Osteoblast (primary cell): ENCODE results near the gene RPS6KA3. TPM values are rescaled to one million over a fixed set of nuclear protein-coding genes. Genes with fewer than 3 reads are reported as not detected.

Source experiments
- DNase-seq: peaks from one replicate; pipeline ENCODE4 v3.0.0; 2011; ENCODE audit warnings: low spot score, mixed read lengths; ENCODE audit not compliant: insufficient read length; ENCODE audit errors: missing footprints
- H2AFZ ChIP-seq: 2 replicates; pipeline ENCODE4 v1.6.0; 2011; ENCODE audit warnings: mild to moderate bottlenecking, low read length
- H3K27ac ChIP-seq: 2 replicates; pipeline ENCODE4 v1.5.1; 2011; ENCODE audit warnings: mild to moderate bottlenecking, low read depth, low read length, moderate library complexity
- H3K27me3 ChIP-seq: 2 replicates; pipeline ENCODE4 v1.6.0; 2012; ENCODE audit warnings: mild to moderate bottlenecking, control low read depth, inconsistent platforms, low read length, moderate library complexity; ENCODE audit not compliant: insufficient read depth
- H3K36me3 ChIP-seq: 2 replicates; pipeline ENCODE4 v1.5.1; 2011; ENCODE audit warnings: mild to moderate bottlenecking, low read length, control low read depth, moderate library complexity; ENCODE audit not compliant: insufficient read depth
- H3K4me1 ChIP-seq: 2 replicates; pipeline ENCODE4 v1.5.1; 2011; ENCODE audit warnings: mild to moderate bottlenecking, low read length, control low read depth, moderate library complexity; ENCODE audit not compliant: insufficient read depth
- H3K4me2 ChIP-seq: 2 replicates; pipeline ENCODE4 v1.6.0; 2011; ENCODE audit warnings: mild to moderate bottlenecking, low read length; ENCODE audit not compliant: insufficient read depth
- H3K4me3 ChIP-seq: fragments of 200-600 bp; sonication (generic); 3 replicates; pipeline ENCODE4 v1.5.1; 2012; ENCODE audit warnings: mild to moderate bottlenecking, low read length, inconsistent platforms; ENCODE audit not compliant: insufficient read depth
- H3K79me2 ChIP-seq: 2 replicates; pipeline ENCODE4 v1.6.0; 2012; ENCODE audit warnings: mild to moderate bottlenecking, low read length, control low read depth, inconsistent platforms; ENCODE audit not compliant: insufficient read depth
- H3K9me3 ChIP-seq: 2 replicates; pipeline ENCODE4 v1.5.1; 2011; ENCODE audit warnings: low read depth, low read length, control low read depth
- H4K20me1 ChIP-seq: 2 replicates; pipeline ENCODE4 v1.6.0; 2012; ENCODE audit warnings: mild to moderate bottlenecking, low read length, control low read depth; ENCODE audit not compliant: insufficient read depth
- total RNA-seq: library from RNA; depleted of rRNA; stranded (reverse); fragments of >200 nt; gene quantifications from 2 replicates; pipeline ENCODE4 v1.2.3, GENCODE V29; 2012
- TF ChIP-seq, protein P1 (sequence below): IDR thresholded peaks from 2 replicates; pipeline ENCODE4 v1.5.1; 2011; ENCODE audit warnings: mild to moderate bottlenecking, low read depth, low read length, moderate library complexity; ENCODE audit errors: extremely low read depth

Gene RPS6KA3
- total RNA-seq, 1 donor = 54.6 TPM

DNA sequence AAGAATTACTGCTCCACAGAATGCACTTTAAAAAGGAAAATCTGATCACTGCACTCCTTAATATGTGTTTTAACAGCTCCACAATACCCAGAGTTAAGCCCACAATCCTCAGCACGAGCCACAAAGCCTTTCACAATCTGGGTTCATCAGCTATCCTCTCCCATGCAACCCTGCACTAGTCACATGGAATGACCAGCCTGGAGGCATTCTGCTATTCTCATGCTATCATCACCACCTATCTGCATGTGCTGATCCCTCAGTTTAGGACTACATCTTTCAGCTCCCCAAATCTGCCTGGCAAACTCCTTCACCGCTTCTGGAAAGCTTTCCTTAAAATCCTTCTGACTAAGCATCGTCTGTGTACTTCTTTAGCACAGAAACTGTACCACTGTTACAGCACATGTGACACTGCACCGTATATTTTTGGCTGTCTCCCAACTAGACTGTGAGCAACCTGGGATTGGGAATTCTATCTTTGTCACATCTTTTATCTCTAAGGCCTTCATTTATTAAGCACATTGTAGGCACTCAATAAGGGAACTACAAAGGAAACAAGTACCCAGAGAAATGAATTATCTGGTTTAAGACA is 106.8 kb downstream of the RPS6KA3 start:
- Histone ChIP-seq H4K20me1 (no peaks in the 10 kb centered on the region), H3K36me3 (peaks cover 21% of the 10 kb centered on the region), H3K4me1 (no peaks in the 10 kb centered on the region), H3K27me3 (no peaks in the 10 kb centered on the region), H3K4me3 (no peak overlapping the region), H3K4me2 (no peak overlapping the region), H3K79me2 (no peaks in the 10 kb centered on the region), H2AFZ (no peak overlapping the region), H3K27ac (no peak overlapping the region), H3K9me3 (no peaks in the 10 kb centered on the region)
- DNase-seq = no peak
- TF ChIP-seq, protein P1, sequence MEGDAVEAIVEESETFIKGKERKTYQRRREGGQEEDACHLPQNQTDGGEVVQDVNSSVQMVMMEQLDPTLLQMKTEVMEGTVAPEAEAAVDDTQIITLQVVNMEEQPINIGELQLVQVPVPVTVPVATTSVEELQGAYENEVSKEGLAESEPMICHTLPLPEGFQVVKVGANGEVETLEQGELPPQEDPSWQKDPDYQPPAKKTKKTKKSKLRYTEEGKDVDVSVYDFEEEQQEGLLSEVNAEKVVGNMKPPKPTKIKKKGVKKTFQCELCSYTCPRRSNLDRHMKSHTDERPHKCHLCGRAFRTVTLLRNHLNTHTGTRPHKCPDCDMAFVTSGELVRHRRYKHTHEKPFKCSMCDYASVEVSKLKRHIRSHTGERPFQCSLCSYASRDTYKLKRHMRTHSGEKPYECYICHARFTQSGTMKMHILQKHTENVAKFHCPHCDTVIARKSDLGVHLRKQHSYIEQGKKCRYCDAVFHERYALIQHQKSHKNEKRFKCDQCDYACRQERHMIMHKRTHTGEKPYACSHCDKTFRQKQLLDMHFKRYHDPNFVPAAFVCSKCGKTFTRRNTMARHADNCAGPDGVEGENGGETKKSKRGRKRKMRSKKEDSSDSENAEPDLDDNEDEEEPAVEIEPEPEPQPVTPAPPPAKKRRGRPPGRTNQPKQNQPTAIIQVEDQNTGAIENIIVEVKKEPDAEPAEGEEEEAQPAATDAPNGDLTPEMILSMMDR = no peak

DNA sequence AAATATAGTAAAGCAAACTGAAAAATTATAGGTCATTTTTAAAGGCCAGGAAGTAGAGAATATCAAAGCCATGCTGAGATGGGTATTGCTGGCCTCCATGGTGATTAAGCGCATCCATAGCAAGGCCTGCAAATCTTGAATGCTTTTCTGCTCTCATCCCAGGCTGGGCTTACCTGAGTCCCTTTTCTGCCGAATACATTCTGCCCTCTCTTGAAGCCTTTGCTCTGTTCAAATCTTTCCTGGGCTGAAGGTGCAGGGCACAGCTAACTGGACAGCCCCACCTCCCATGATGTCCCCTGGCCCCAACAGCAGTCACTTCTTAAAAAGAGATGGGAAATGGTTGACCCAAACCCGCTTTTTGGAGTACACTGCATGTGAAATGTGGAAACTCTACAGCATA is 115.0 kb downstream of the RPS6KA3 start:
- Histone ChIP-seq H3K27me3 (no peaks in the 10 kb centered on the region), H4K20me1 (no peaks in the 10 kb centered on the region), H3K4me1 (no peaks in the 10 kb centered on the region), H3K9me3 (no peaks in the 10 kb centered on the region), H3K27ac (no peak overlapping the region), H3K79me2 (no peaks in the 10 kb centered on the region), H3K4me3 (no peak overlapping the region), H2AFZ (no peak overlapping the region), H3K4me2 (no peak overlapping the region), H3K36me3 (peaks cover 8% of the 10 kb centered on the region)
- no peak for DNase-seq
- TF ChIP-seq, protein P1 = no peak

DNA sequence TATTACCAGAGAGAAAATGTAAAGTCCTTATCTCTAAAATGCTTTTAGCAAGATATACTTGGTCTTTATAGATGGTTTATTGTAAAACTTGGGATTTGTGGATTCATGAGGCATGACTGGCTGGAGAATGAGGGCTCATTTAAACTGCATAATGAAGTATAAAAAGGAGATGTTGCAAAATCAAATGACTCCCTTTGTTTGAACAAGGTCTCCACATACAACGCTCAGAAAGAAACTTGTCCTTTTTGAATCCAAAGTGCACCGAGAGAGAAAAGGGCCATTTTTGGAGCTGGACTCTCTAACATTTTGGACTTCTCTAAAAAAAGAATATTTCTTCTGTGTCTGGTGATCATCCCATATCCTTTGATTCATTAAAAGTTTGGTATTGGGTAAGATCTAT is 117.4 kb downstream of the RPS6KA3 start:
- Histone ChIP-seq H2AFZ (no peak overlapping the region), H3K4me1 (no peaks in the 10 kb centered on the region), H3K79me2 (no peaks in the 10 kb centered on the region), H3K4me2 (no peak overlapping the region), H3K27ac (no peak overlapping the region), H3K27me3 (no peaks in the 10 kb centered on the region), H4K20me1 (no peaks in the 10 kb centered on the region), H3K9me3 (no peaks in the 10 kb centered on the region), H3K36me3 (no peaks in the 10 kb centered on the region), H3K4me3 (no peak overlapping the region)
- TF ChIP-seq, protein P1 = no peak
- DNase-seq = no peak

DNA sequence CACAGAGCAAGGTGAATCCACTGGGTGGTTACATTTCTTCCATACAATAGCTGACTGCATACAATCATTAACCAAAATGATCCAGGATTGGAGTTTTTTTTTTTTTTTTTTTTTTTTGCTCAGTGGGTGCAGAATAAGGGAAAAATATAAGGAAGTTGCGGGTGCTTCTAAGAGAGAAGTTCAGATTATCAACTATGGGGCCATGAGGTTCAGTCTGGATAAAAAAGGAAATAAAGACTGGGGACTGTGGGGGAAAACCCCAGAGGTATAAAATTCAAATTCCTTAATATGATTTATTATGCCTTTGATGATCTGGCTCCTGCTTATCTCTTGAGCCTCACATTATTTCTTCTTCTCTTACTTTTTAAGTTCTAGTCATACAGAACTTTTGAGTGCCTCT is 119.1 kb downstream of the RPS6KA3 start:
- no peak overlapping the region for H2AFZ ChIP-seq
- H3K4me3 ChIP-seq = no peak overlapping the region
- no peaks in the 10 kb centered on the region for H3K9me3 ChIP-seq
- no peaks in the 10 kb centered on the region for H3K4me1 ChIP-seq
- no peak overlapping the region for H3K4me2 ChIP-seq
- no peaks in the 10 kb centered on the region for H3K36me3 ChIP-seq
- no peaks in the 10 kb centered on the region for H3K27me3 ChIP-seq
- TF ChIP-seq, protein P1 = no peak
- no peak for DNase-seq
- H3K27ac ChIP-seq = no peak overlapping the region
- H4K20me1 ChIP-seq = no peaks in the 10 kb centered on the region
- H3K79me2 ChIP-seq = no peaks in the 10 kb centered on the region
